GM23338 (cell line): ENCODE results near the gene MOGAT1. TPM values are rescaled to one million over a fixed set of nuclear protein-coding genes. Genes with fewer than 3 reads are reported as not detected.
A peak's percentile ranks its signal among the peaks of the same experiment; 100 is the strongest.

ENCODE experiments used
- ATAC-seq: fragments of 200-7000 bp; cut with Tn5 transposase; 3 replicates; pipeline ENCODE4 v1.9.1; 2020
- DNase-seq: peaks from one replicate; pipeline ENCODE4 v3.0.0-alpha.2; 2015; ENCODE audit warnings: low spot score
- H2AFZ ChIP-seq: fragments of 200-600 bp; sonication (generic); 2 replicates; pipeline ENCODE4 v1.8.0; 2016; ENCODE audit warnings: antibody characterized with exemption, mild to moderate bottlenecking, moderate library complexity
- H3F3A ChIP-seq: fragments of 200-600 bp; sonication (generic); replicated peaks from 2 replicates; pipeline ENCODE4 v1.8.0; 2017; ENCODE audit warnings: antibody characterized with exemption, mixed run types, low read depth
- H3K27ac ChIP-seq: fragments of 200-600 bp; sonication (generic); 2 replicates; pipeline ENCODE4 v1.6.1; 2016; ENCODE audit warnings: low read depth
- H3K27me3 ChIP-seq: fragments of 200-600 bp; sonication (generic); 2 replicates; pipeline ENCODE4 v1.8.0; 2016; ENCODE audit warnings: mild to moderate bottlenecking, mixed run types, moderate library complexity; ENCODE audit not compliant: insufficient read depth
- H3K36me3 ChIP-seq: fragments of 200-600 bp; sonication (generic); 2 replicates; pipeline ENCODE4 v1.8.0; 2016; ENCODE audit warnings: mild to moderate bottlenecking; ENCODE audit not compliant: insufficient read depth
- H3K4me1 ChIP-seq: fragments of 200-600 bp; sonication (generic); 2 replicates; pipeline ENCODE4 v1.8.0; 2016; ENCODE audit warnings: mild to moderate bottlenecking, moderate library complexity; ENCODE audit not compliant: insufficient read depth
- H3K4me2 ChIP-seq: fragments of 200-600 bp; sonication (generic); 2 replicates; pipeline ENCODE4 v1.7.1; 2017; ENCODE audit warnings: mixed run types
- H3K4me3 ChIP-seq: fragments of 200-600 bp; sonication (generic); 2 replicates; pipeline ENCODE4 v1.6.1; 2016; ENCODE audit warnings: mixed run types
- H3K79me2 ChIP-seq: fragments of 200-600 bp; sonication (generic); replicated peaks from 2 replicates; pipeline ENCODE4 v1.8.0; 2017; ENCODE audit warnings: mild to moderate bottlenecking; ENCODE audit not compliant: insufficient read depth
- H3K9me2 ChIP-seq: fragments of 200-600 bp; sonication (generic); 2 replicates; pipeline ENCODE4 v1.8.0; 2017; ENCODE audit not compliant: insufficient read depth
- H4K20me1 ChIP-seq: fragments of 200-600 bp; sonication (generic); replicated peaks from 2 replicates; pipeline ENCODE4 v1.8.0; 2017; ENCODE audit warnings: mild to moderate bottlenecking; ENCODE audit not compliant: insufficient read depth
- H3K27ac Mint-ChIP-seq: 2 replicates; pipeline ENCODE4 v1.8.0; 2020; ENCODE audit warnings: inconsistent platforms, mild to moderate bottlenecking, moderate library complexity, mixed read lengths
- H3K27me3 Mint-ChIP-seq: 3 replicates; pipeline ENCODE4 v1.8.0; 2022; ENCODE audit warnings: low read depth, mild to moderate bottlenecking, moderate library complexity, mixed read lengths, inconsistent platforms; ENCODE audit not compliant: insufficient read depth, poor library complexity
- H3K36me3 Mint-ChIP-seq: 3 replicates; pipeline ENCODE4 v1.8.0; 2021; ENCODE audit warnings: low read depth, mild to moderate bottlenecking, inconsistent platforms, moderate library complexity, mixed read lengths
- H3K4me1 Mint-ChIP-seq: 3 replicates; pipeline ENCODE4 v1.8.0; 2020; ENCODE audit warnings: mild to moderate bottlenecking, inconsistent platforms, mixed read lengths
- H3K4me3 Mint-ChIP-seq: 3 replicates; pipeline ENCODE4 v1.8.0; 2021; ENCODE audit warnings: moderate library complexity, mild to moderate bottlenecking, inconsistent platforms, mixed read lengths
- H3K9me3 Mint-ChIP-seq: 3 replicates; pipeline ENCODE4 v1.8.0; 2020; ENCODE audit warnings: moderate library complexity, mild to moderate bottlenecking, inconsistent platforms, mixed read lengths
- CTCF ChIP-seq, 2 experiments: fragments of 200-600 bp in 1 of 2; sonication (generic) in 1 of 2; conservative IDR thresholded peaks; 2 replicates each; pipeline versions ENCODE4 v1.5.1 to v1.6.1; 2016 to 2017; ENCODE audit warnings: antibody characterized with exemption in 2 of 2, low read depth in 2 of 2, mild to moderate bottlenecking in 2 of 2, moderate library complexity in 1 of 2
- EZH2 ChIP-seq: fragments of 200-600 bp; sonication (generic); IDR thresholded peaks from one replicate; pipeline ENCODE4 v1.8.0; 2017; ENCODE audit warnings: antibody characterized with exemption, mild to moderate bottlenecking, low read depth; ENCODE audit not compliant: unreplicated experiment
- NANOG ChIP-seq: IDR thresholded peaks from 2 replicates; pipeline ENCODE4 v1.6.1; 2016; ENCODE audit warnings: antibody characterized with exemption, borderline replicate concordance
- POLR2AphosphoS5 ChIP-seq: IDR thresholded peaks from 2 replicates; pipeline ENCODE4 v1.6.1; 2016; ENCODE audit warnings: antibody characterized with exemption, low read depth
- REST ChIP-seq: IDR thresholded peaks from one replicate; pipeline ENCODE4 v1.6.1; 2018; ENCODE audit warnings: antibody characterized with exemption; ENCODE audit not compliant: unreplicated experiment
- STAT1 ChIP-seq: IDR thresholded peaks from one replicate; pipeline ENCODE4 v1.6.1; 2016; ENCODE audit warnings: antibody characterized with exemption; ENCODE audit not compliant: unreplicated experiment
- ZNF114 ChIP-seq: fragments of 250-450 bp; sonication (Bioruptor Pico); IDR thresholded peaks from 2 replicates; pipeline ENCODE4 v1.5.0; 2020; ENCODE audit warnings: mild to moderate bottlenecking, moderate library complexity
- ZNF331 ChIP-seq: fragments of 250-450 bp; sonication (Bioruptor Pico); IDR thresholded peaks from 2 replicates; pipeline ENCODE4 v1.5.0; 2020; ENCODE audit warnings: low read depth, mild to moderate bottlenecking, moderate library complexity
- ZNF462 ChIP-seq: fragments of 250-450 bp; sonication (Bioruptor Pico); IDR thresholded peaks from 2 replicates; pipeline ENCODE4 v1.5.0; 2020; ENCODE audit warnings: mild to moderate bottlenecking, moderate library complexity
- polyA plus RNA-seq: library from polyadenylated mRNA; unstranded; fragments of >200 nt; fragmentation: Nextera tagmentation; extraction: Ambion mirVana; gene quantifications from 2 replicates; pipeline ENCODE4 v1.2.1, GENCODE V29; 2016
- total RNA-seq: library from RNA; depleted of rRNA; stranded (reverse); fragments of >200 nt; shearing (Covaris generic); gene quantifications from 2 replicates; pipeline ENCODE4 v1.2.3, GENCODE V29; 2014

Gene MOGAT1
- total and polyA plus RNA-seq, 2 experiments from 2014 or later, result 0.86 to 0.94 TPM

GRCh38 chr2:222728621-222729020, 57.2 kb downstream of the MOGAT1 start (continued):
- no peak for TF ChIP-seq ZNF462 (CRISPR knock-in tag)
- TF ChIP-seq EZH2, result no peak

GRCh38 chr2:222730366-222730999, 59.0 kb downstream of the MOGAT1 start:
- Histone ChIP-seq H3K4me1 (no peaks in the 10 kb centered on the region), H3K27ac (no peak overlapping the region), H3K9me2 (peaks cover 8% of the 10 kb centered on the region; the same call in 1 of the 2 replicates), H3K4me3 (no peak overlapping the region), H3K4me2 (no peak overlapping the region), H3F3A (no peaks in the 10 kb centered on the region), H3K79me2 (no peaks in the 10 kb centered on the region), H2AFZ (0 out of 2 replicates have a peak overlapping the region, but pooled peaks have one; percentile 63), H3K27me3 (no peaks in the 10 kb centered on the region), H3K36me3 (no peaks in the 10 kb centered on the region), H4K20me1 (no peaks in the 10 kb centered on the region)
- DNase-seq (no peak), ATAC-seq (no peak)
- no peaks in the 10 kb centered on the region for H3K27me3 Mint-ChIP-seq
- H3K36me3 Mint-ChIP-seq, result no peaks in the 10 kb centered on the region
- peaks cover 3% of the 10 kb centered on the region; the same call in 2 of the 3 replicates for H3K4me1 Mint-ChIP-seq
- H3K4me3 Mint-ChIP-seq, result no peak overlapping the region
- no peak overlapping the region for H3K27ac Mint-ChIP-seq
- no peaks in the 10 kb centered on the region for H3K9me3 Mint-ChIP-seq
- no peak for TF ChIP-seq STAT1
- TF ChIP-seq EZH2, result no peak
- TF ChIP-seq ZNF331 (CRISPR knock-in tag), result no peak
- TF ChIP-seq ZNF114 (CRISPR knock-in tag), result no peak
- TF ChIP-seq POLR2AphosphoS5, result no peak
- no peak for TF ChIP-seq CTCF (conservative IDR thresholded peaks at IDR 0.05; ENCODE audit: low read depth in 2 of 2)
- TF ChIP-seq NANOG, result no peak
- TF ChIP-seq REST, result no peak
